ENCODE data around the gene NPAS2.
A peak's percentile ranks its signal among the peaks of the same experiment; 100 is the strongest.

DNA sequence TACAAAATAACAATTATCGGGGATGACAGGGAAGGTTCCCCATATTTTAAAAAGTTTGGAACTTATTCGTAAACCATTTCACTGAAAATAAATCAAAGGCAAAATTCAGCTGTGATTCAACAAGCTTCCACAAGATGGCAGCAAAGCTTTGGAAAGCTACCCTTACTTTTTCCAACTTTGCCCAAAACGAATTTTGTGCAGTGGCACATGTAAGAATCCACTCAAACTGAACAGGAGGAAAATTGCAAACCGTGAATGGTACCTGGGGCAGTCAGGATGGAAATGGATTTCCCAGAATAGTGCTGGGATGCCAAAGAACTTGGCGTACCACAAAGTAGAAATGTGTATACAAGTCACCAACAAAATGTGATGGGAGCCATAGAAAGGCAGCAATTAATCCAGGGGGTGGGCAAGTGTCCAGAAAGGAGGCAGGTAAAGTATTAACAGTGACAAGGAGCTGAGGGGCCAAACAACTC is 192.8 kb downstream of the NPAS2 start:
- TF ChIP-seq, protein P1, sequence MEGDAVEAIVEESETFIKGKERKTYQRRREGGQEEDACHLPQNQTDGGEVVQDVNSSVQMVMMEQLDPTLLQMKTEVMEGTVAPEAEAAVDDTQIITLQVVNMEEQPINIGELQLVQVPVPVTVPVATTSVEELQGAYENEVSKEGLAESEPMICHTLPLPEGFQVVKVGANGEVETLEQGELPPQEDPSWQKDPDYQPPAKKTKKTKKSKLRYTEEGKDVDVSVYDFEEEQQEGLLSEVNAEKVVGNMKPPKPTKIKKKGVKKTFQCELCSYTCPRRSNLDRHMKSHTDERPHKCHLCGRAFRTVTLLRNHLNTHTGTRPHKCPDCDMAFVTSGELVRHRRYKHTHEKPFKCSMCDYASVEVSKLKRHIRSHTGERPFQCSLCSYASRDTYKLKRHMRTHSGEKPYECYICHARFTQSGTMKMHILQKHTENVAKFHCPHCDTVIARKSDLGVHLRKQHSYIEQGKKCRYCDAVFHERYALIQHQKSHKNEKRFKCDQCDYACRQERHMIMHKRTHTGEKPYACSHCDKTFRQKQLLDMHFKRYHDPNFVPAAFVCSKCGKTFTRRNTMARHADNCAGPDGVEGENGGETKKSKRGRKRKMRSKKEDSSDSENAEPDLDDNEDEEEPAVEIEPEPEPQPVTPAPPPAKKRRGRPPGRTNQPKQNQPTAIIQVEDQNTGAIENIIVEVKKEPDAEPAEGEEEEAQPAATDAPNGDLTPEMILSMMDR (IDR thresholded peaks at IDR 0.05), result peak; percentile 90
- no peak for TF ChIP-seq EZH2phosphoT487 (IDR thresholded peaks at IDR 0.05; ENCODE audit: borderline replicate concordance, low read depth)
- TF ChIP-seq YY1 (IDR thresholded peaks at IDR 0.05; ENCODE audit: low read depth), result no peak
- TF ChIP-seq POLR2AphosphoS5 (IDR thresholded peaks at IDR 0.05; ENCODE audit: low read depth, low read length), result no peak; the same call in 1 of the 2 replicates
- TF ChIP-seq TAF1 (IDR thresholded peaks at IDR 0.05; ENCODE audit: borderline replicate concordance, low read depth, low read length), result no peak
- TF ChIP-seq, protein P2, sequence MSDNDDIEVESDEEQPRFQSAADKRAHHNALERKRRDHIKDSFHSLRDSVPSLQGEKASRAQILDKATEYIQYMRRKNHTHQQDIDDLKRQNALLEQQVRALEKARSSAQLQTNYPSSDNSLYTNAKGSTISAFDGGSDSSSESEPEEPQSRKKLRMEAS (IDR thresholded peaks at IDR 0.05; ENCODE audit: low read depth), result no peak
- TF ChIP-seq JUND (IDR thresholded peaks at IDR 0.05), result no peak

All from SK-N-SH (cell line).